ENCODE data around the gene ZNF433. TPM values are rescaled to one million over a fixed set of nuclear protein-coding genes. Genes with fewer than 3 reads are reported as not detected.
A peak's percentile ranks its signal among the peaks of the same experiment; 100 is the strongest.
"Not testable (repeated sequence)": the region's sequence is repeated elsewhere in the genome, so short reads cannot be mapped to it uniquely, and the experiment has no call there.

The ZNF433 gene
- total RNA-seq, 4 donors from 2014 or later, result 3.0 to 5.4 (median 4.4) TPM

- Histone ChIP-seq H3K36me3 (no peaks in the 10 kb centered on the region), H3K4me3 (no peak overlapping the region), H3K27ac (replicated peaks in 1 of 4) (no peak overlapping the region), H3K9me3 (no peaks in the 10 kb centered on the region), H3K27me3 (no peaks in the 10 kb centered on the region), H3K4me1 (peaks cover 0 to 34% (median 31%) of the 10 kb centered on the region in 4 donors)
- TF ChIP-seq EP300 (IDR thresholded peaks at IDR 0.05) (no peak), POLR2A (IDR thresholded peaks at IDR 0.05; ENCODE audit: low read depth) (no peak), POLR2AphosphoS5 (IDR thresholded peaks at IDR 0.05) (no peak)
- TF ChIP-seq, protein P1, sequence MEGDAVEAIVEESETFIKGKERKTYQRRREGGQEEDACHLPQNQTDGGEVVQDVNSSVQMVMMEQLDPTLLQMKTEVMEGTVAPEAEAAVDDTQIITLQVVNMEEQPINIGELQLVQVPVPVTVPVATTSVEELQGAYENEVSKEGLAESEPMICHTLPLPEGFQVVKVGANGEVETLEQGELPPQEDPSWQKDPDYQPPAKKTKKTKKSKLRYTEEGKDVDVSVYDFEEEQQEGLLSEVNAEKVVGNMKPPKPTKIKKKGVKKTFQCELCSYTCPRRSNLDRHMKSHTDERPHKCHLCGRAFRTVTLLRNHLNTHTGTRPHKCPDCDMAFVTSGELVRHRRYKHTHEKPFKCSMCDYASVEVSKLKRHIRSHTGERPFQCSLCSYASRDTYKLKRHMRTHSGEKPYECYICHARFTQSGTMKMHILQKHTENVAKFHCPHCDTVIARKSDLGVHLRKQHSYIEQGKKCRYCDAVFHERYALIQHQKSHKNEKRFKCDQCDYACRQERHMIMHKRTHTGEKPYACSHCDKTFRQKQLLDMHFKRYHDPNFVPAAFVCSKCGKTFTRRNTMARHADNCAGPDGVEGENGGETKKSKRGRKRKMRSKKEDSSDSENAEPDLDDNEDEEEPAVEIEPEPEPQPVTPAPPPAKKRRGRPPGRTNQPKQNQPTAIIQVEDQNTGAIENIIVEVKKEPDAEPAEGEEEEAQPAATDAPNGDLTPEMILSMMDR (IDR thresholded peaks at IDR 0.05), result no peak
- intact Hi-C loops (cut with DNase I), result no loop called here
- no peak for DNase-seq (ENCODE audit: extremely low spot score)
- 85% methylated on average over 1 of the region's 1 CpG for WGBS
These were observed 40.3 kb downstream of the ZNF433 start for GRCh38 chr19:11995174-11995573.

- not testable (repeated sequence) for H3K36me3 ChIP-seq; DNase-seq (ENCODE audit: extremely low spot score); H3K9me3 ChIP-seq; H3K4me3 ChIP-seq; H3K27me3 ChIP-seq
- Histone ChIP-seq H3K4me1 (peaks cover 0 to 55% (median 41%) of the 10 kb centered on the region in 4 donors), H3K27ac (replicated peaks in 1 of 4) (peak overlapping the region; percentile 21 to 54 (median 38))
- intact Hi-C loops (cut with DNase I), result loop anchor here (2.0 kb wide), 1 partner anchor 111 kb away; no protein-coding TSS in a partner anchor
- WGBS, result 72% methylated on average over 4 of the region's 4 CpGs
These were observed 43.6 kb downstream of the ZNF433 start for GRCh38 chr19:11991921-11992320.

DNA sequence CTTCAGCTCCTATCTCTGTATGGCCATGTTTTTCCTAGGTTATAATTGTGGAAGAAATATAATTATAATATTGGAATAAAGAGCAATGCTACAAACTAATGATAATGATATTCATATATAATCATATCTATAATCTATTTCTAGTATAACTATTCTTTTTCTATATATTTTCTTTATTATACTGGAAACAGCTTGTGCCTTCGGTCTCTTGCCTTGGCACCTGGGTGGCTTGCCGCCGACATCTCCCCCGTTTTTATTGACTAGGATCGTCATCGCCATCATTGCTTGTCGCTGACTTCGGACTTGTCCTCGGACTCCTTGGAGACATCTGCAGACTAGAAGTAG lies 46.4 kb downstream of the ZNF433 start:
- H3K4me1 ChIP-seq, result peaks cover 0 to 50% (median 35%) of the 10 kb centered on the region in 4 donors
- WGBS, result 66% methylated on average over 9 of the region's 9 CpGs
- peaks cover 0 to 7% (median 0%) of the 10 kb centered on the region in 4 donors for H3K36me3 ChIP-seq
- intact Hi-C loops (cut with DNase I), result loop anchor here (1.0 to 5.0 kb wide), 2 partner anchors 25 to 192 kb away; partner anchors contain the start of gene ZNF491
- TF ChIP-seq POLR2A (IDR thresholded peaks at IDR 0.05; ENCODE audit: low read depth) (no peak), POLR2AphosphoS5 (IDR thresholded peaks at IDR 0.05) (no peak), EP300 (IDR thresholded peaks at IDR 0.05) (no peak)
- TF ChIP-seq, protein P1 (IDR thresholded peaks at IDR 0.05), result no peak
- H3K27me3 ChIP-seq, result no peaks in the 10 kb centered on the region
- peak overlapping the region; percentile 95 to 96 (median 95) for H3K27ac ChIP-seq (replicated peaks in 1 of 4)
- H3K9me3 ChIP-seq, result no peaks in the 10 kb centered on the region
- no peak for DNase-seq (ENCODE audit: extremely low spot score)
- peak overlapping the region; percentile 81 to 95 (median 92) for H3K4me3 ChIP-seq

DNA sequence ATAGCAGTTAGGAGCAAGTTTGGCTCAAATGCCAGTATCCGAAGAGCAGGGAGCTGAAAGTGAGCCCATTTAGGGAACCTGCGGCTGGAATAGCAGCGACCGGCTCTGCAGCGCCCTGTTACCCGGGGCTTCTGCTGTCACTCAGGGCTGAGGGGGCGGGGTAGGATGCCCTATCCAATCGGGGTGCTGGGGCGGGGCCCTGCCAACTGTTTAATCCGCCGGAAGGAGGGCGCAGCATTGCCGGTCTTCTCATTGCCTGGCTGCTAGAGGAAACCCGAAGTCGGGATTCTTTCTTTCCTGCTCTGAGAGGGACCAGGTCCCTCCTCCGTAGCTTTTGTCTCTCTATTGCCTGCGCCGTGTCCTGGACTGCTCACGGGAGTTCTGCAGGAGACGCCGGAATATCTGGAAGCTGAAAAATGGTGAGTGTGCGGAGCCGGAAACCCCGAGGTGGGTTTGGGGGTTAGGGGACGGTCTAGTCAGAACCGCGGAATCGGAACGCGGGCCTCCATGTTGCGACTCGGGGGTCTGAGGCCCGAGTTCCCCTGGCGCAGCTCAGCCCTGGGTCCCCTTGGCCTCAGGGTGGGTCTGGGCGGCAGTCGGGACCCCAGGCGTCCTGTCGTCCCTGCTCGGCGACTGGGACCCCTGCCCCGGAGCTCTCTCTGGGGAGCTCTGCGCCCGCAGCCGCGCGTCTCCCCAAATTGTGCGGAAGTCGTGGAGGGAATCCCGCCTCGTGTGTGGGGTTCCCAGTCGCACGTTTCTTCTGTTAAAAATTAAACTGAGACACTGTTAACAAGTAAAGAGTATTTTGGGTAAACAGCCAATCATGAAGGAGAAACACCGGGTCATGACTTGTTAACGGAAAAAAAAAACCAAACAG lies 47.8 kb downstream of the ZNF433 start:
- TF ChIP-seq POLR2A (IDR thresholded peaks at IDR 0.05; ENCODE audit: low read depth), result peak; percentile 35
- peak; percentile 91 to 96 for TF ChIP-seq POLR2AphosphoS5 (IDR thresholded peaks at IDR 0.05)
- TF ChIP-seq, protein P1 (IDR thresholded peaks at IDR 0.05), result peak in 1 of 3 experiments; percentile 19
- TF ChIP-seq EP300 (IDR thresholded peaks at IDR 0.05), result no peak
- peaks cover 0 to 36% (median 21%) of the 10 kb centered on the region in 4 donors for H3K4me1 ChIP-seq
- H3K9me3 ChIP-seq, result no peaks in the 10 kb centered on the region
- no peaks in the 10 kb centered on the region for H3K27me3 ChIP-seq
- H3K36me3 ChIP-seq, result peaks cover 0 to 7% (median 0%) of the 10 kb centered on the region in 4 donors
- peak overlapping the region; percentile 95 to 96 (median 95) for H3K27ac ChIP-seq (replicated peaks in 1 of 4)
- WGBS, result under 1% methylated on average over 28 of the region's 54 CpGs
- peak; percentile 99 for DNase-seq (ENCODE audit: extremely low spot score)
- H3K4me3 ChIP-seq, result peak overlapping the region; percentile 81 to 95 (median 92)
- intact Hi-C loops (cut with DNase I), result loop anchor here (1.0 to 5.0 kb wide), 2 partner anchors 63 to 190 kb away; partner anchors contain the start of gene ZNF491

GRCh38 chr19:11986754-11987153 lies 48.7 kb downstream of the ZNF433 start:
- WGBS, result 91% methylated on average over 17 of the region's 17 CpGs

More at GRCh38 chr19:11986754-11987153, 48.7 kb downstream of the ZNF433 start:
- peaks cover 0 to 7% (median 0%) of the 10 kb centered on the region in 4 donors for H3K36me3 ChIP-seq
- H3K9me3 ChIP-seq, result peaks cover 0 to 3% (median 1%) of the 10 kb centered on the region in 4 donors
- DNase-seq (ENCODE audit: extremely low spot score), result no peak
- intact Hi-C loops (cut with DNase I), result loop anchor here (5.0 kb wide), 1 partner anchor 189 kb away; the partner anchor contains the start of gene ZNF491
- no peak overlapping the region for H3K4me3 ChIP-seq
- TF ChIP-seq EP300 (IDR thresholded peaks at IDR 0.05) (no peak), POLR2AphosphoS5 (IDR thresholded peaks at IDR 0.05) (no peak), POLR2A (IDR thresholded peaks at IDR 0.05; ENCODE audit: low read depth) (no peak)
- H3K4me1 ChIP-seq, result peaks cover 0 to 27% (median 12%) of the 10 kb centered on the region in 4 donors
- no peaks in the 10 kb centered on the region for H3K27me3 ChIP-seq
- no peak overlapping the region for H3K27ac ChIP-seq (replicated peaks in 1 of 4)
